ENCODE data around the gene LRRC17.

LRRC17 gene

DNA sequence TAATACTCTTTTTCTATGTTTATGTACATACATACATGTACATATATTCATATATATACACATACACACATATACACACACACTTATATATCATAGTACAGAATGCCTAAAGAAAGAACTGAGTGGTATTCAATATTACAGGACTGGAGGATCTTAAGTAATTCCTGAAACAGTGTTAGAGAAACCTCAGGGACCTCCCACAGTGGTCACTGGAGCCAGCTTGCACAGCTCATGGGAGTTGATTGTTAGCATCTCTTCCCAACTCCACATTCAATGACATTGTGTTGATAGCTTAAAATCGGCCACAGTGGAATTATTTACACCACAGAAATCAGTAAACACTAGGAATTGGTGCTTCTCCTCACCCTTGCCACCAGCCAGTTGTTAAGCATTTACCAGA, 6.0 kb downstream of the LRRC17 start:
- DNase-seq: no peak
- H3K4me1 ChIP-seq: no peaks in the 10 kb centered on the region
- no peaks in the 10 kb centered on the region for H3K9me3 ChIP-seq
- H3K36me3 ChIP-seq: no peaks in the 10 kb centered on the region
- TF ChIP-seq, protein P1, sequence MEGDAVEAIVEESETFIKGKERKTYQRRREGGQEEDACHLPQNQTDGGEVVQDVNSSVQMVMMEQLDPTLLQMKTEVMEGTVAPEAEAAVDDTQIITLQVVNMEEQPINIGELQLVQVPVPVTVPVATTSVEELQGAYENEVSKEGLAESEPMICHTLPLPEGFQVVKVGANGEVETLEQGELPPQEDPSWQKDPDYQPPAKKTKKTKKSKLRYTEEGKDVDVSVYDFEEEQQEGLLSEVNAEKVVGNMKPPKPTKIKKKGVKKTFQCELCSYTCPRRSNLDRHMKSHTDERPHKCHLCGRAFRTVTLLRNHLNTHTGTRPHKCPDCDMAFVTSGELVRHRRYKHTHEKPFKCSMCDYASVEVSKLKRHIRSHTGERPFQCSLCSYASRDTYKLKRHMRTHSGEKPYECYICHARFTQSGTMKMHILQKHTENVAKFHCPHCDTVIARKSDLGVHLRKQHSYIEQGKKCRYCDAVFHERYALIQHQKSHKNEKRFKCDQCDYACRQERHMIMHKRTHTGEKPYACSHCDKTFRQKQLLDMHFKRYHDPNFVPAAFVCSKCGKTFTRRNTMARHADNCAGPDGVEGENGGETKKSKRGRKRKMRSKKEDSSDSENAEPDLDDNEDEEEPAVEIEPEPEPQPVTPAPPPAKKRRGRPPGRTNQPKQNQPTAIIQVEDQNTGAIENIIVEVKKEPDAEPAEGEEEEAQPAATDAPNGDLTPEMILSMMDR (IDR thresholded peaks at IDR 0.05; ENCODE audit: low read depth, low read length): no peak
- no peak overlapping the region for H3K4me3 ChIP-seq (ENCODE audit: low read depth, low read length)
- no peaks in the 10 kb centered on the region for H3K27me3 ChIP-seq

- Histone ChIP-seq H3K9me3 (no peaks in the 10 kb centered on the region), H3K36me3 (no peaks in the 10 kb centered on the region), H3K4me1 (no peaks in the 10 kb centered on the region; the same call in 1 of the 2 replicates), H3K4me3 (ENCODE audit: low read depth, low read length) (no peak overlapping the region), H3K27me3 (no peaks in the 10 kb centered on the region)
- TF ChIP-seq, protein P1 (IDR thresholded peaks at IDR 0.05; ENCODE audit: low read depth, low read length): no peak
- peak; percentile 28 for DNase-seq
Observed at GRCh38 chr7:102925976-102926782, 13.4 kb downstream of the LRRC17 start.

- Histone ChIP-seq H3K4me1 (no peaks in the 10 kb centered on the region; the same call in 1 of the 2 replicates), H3K27me3 (no peaks in the 10 kb centered on the region), H3K36me3 (no peaks in the 10 kb centered on the region), H3K9me3 (no peaks in the 10 kb centered on the region), H3K4me3 (ENCODE audit: low read depth, low read length) (no peak overlapping the region)
- TF ChIP-seq, protein P1 (IDR thresholded peaks at IDR 0.05; ENCODE audit: low read depth, low read length): no peak
- DNase-seq: no peak
Observed at GRCh38 chr7:102926783-102927140, 14.0 kb downstream of the LRRC17 start.

DNA sequence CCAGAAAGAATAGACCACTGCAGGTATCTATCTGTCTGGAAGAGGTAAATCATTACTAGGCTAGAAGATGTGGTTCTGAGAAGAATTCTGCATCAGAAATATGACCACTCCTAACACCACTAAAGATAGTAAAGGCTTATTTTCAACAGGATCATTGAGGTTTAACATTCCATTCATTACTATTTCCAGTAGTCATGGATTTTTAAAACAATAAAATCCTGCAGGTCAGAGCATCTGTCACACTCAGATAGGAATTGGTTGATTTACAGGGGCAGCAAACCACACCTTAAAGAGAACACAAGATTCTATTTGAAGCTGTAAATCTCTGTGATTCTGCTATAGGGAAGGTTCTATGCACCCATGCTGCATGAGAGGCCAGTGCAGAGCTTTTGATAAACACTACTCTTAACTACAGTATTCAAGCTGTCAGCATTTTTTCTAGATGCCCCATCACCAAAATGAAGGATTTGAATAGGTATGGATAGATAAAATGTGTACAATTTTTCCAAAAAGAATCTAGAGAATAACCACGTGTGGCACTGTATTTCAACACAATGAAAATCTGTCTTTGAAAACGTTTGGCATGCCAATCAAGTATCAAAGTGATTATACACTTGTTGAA, 14.6 kb downstream of the LRRC17 start:
- Histone ChIP-seq H3K4me3 (ENCODE audit: low read depth, low read length) (no peak overlapping the region), H3K9me3 (no peaks in the 10 kb centered on the region), H3K4me1 (no peaks in the 10 kb centered on the region; the same call in 1 of the 2 replicates), H3K36me3 (no peaks in the 10 kb centered on the region), H3K27me3 (no peaks in the 10 kb centered on the region)
- no peak for DNase-seq
- TF ChIP-seq, protein P1 (IDR thresholded peaks at IDR 0.05; ENCODE audit: low read depth, low read length): no peak

DNA sequence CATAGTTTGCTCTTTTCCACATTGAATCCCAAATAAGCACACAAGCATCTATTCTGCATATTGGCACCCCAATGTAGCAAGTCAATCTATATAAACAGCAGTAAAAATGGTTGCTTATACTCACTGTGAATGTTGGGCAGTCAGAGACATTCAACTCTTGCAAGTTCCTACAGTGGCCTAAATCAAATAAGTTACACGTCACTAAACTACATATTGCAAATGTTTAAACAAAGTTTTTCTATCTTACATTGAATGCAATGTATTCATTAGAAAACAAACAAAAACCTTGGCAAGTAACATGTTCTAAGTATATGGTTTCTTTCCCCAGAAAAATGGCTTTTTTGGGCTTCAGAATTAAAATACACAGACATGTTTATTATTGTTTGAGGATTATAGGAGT, 19.0 kb downstream of the LRRC17 start:
- TF ChIP-seq, protein P1 (IDR thresholded peaks at IDR 0.05; ENCODE audit: low read depth, low read length): no peak
- peaks cover 19% of the 10 kb centered on the region for H3K4me1 ChIP-seq

GRCh38 chr7:102933763-102934162, 21.0 kb downstream of the LRRC17 start:
- DNase-seq: peak; percentile 70
- Histone ChIP-seq H3K9me3 (no peaks in the 10 kb centered on the region), H3K27me3 (no peaks in the 10 kb centered on the region), H3K36me3 (no peaks in the 10 kb centered on the region), H3K4me3 (ENCODE audit: low read depth, low read length) (no peak overlapping the region), H3K4me1 (peaks cover 19% of the 10 kb centered on the region)
- TF ChIP-seq, protein P1 (IDR thresholded peaks at IDR 0.05; ENCODE audit: low read depth, low read length): no peak

More for the DNA sequence above, 19.0 kb downstream of the LRRC17 start:
- Histone ChIP-seq H3K36me3 (no peaks in the 10 kb centered on the region), H3K9me3 (no peaks in the 10 kb centered on the region), H3K27me3 (no peaks in the 10 kb centered on the region), H3K4me3 (ENCODE audit: low read depth, low read length) (no peak overlapping the region)
- no peak for DNase-seq

Measured in BE2C (cell line).